HG03108 (cell line): ENCODE data around the gene NFATC2.
A peak's percentile ranks its signal among the peaks of the same experiment; 100 is the strongest.
"Not testable (repeated sequence)": the region's sequence is repeated elsewhere in the genome, so short reads cannot be mapped to it uniquely, and the experiment has no call there.

Source experiments
- ATAC-seq: cut with Tn5 transposase; IDR thresholded peaks from one replicate; pipeline ENCODE4 v1.9.1; 2021; ENCODE audit warnings: moderate library complexity; ENCODE audit not compliant: unreplicated experiment

NFATC2 gene

GRCh38 chr20:51569815-51570738 lies 27.6 kb upstream of the NFATC2 start:
- no peak for ATAC-seq

GRCh38 chr20:51568533-51568932 lies 26.0 kb upstream of the NFATC2 start:
- not testable (repeated sequence) for ATAC-seq

- no peak for ATAC-seq
These were observed 25.1 kb upstream of the NFATC2 start for GRCh38 chr20:51567622-51568021.

GRCh38 chr20:51566594-51566993 lies 24.1 kb upstream of the NFATC2 start:
- ATAC-seq = no peak

GRCh38 chr20:51565298-51566144 lies 23.0 kb upstream of the NFATC2 start:
- no peak for ATAC-seq

GRCh38 chr20:51563486-51564332 lies 21.2 kb upstream of the NFATC2 start:
- ATAC-seq = no peak

- ATAC-seq = no peak
These were observed 20.6 kb upstream of the NFATC2 start for GRCh38 chr20:51563174-51563485.

GRCh38 chr20:51562332-51563173 lies 20.0 kb upstream of the NFATC2 start:
- ATAC-seq = no peak

- ATAC-seq = no peak
These were observed 19.5 kb upstream of the NFATC2 start for GRCh38 chr20:51562027-51562331.

GRCh38 chr20:51560550-51561307 lies 18.2 kb upstream of the NFATC2 start:
- ATAC-seq = no peak

GRCh38 chr20:51560042-51560441 lies 17.5 kb upstream of the NFATC2 start:
- no peak for ATAC-seq

- no peak for ATAC-seq
These were observed 12.1 kb upstream of the NFATC2 start for GRCh38 chr20:51554538-51555165.

- no peak for ATAC-seq
These were observed 11.5 kb upstream of the NFATC2 start for GRCh38 chr20:51553897-51554486.

GRCh38 chr20:51551186-51551585 lies 8.7 kb upstream of the NFATC2 start:
- ATAC-seq = no peak

GRCh38 chr20:51549474-51549873 lies 7.0 kb upstream of the NFATC2 start:
- no peak for ATAC-seq

- no peak for ATAC-seq
These were observed 5.4 kb upstream of the NFATC2 start for GRCh38 chr20:51547951-51548350.

- no peak for ATAC-seq
These were observed 3.0 kb upstream of the NFATC2 start for GRCh38 chr20:51545515-51545914.

GRCh38 chr20:51543422-51543788 lies 886 bp upstream of the NFATC2 start:
- no peak for ATAC-seq

- ATAC-seq = peak; percentile 43
These were observed 417 bp downstream of the NFATC2 start for GRCh38 chr20:51542033-51542570.
